Activated CD8-positive, alpha-beta memory T cell treated with anti-CD3 and anti-CD28 coated beads, Interleukin-2, amount 50 U/mL, for 48 hours (primary cell): Measurements from ENCODE around the gene GALNS.

ENCODE experiments used
- DNase-seq: peaks from one replicate; pipeline ENCODE4 v3.0.0-alpha.2; 2020

The GALNS gene

GRCh38 chr16:88874938-88875599 lies 18.3 kb upstream of the GALNS start:
- no peak for DNase-seq

- no peak for DNase-seq
These were observed 16.0 kb upstream of the GALNS start for GRCh38 chr16:88872650-88873331.

- no peak for DNase-seq
These were observed 15.1 kb upstream of the GALNS start for GRCh38 chr16:88871730-88872416.

GRCh38 chr16:88871349-88871702 lies 14.6 kb upstream of the GALNS start:
- no peak for DNase-seq

GRCh38 chr16:88870608-88871348 lies 14.0 kb upstream of the GALNS start:
- DNase-seq: no peak

- no peak for DNase-seq
These were observed 12.9 kb upstream of the GALNS start for GRCh38 chr16:88869673-88869980.

- DNase-seq: no peak
These were observed 12.4 kb upstream of the GALNS start for GRCh38 chr16:88868974-88869672.

GRCh38 chr16:88867581-88868246 lies 11.0 kb upstream of the GALNS start:
- DNase-seq: no peak

GRCh38 chr16:88866151-88866920 lies 9.6 kb upstream of the GALNS start, which contains the start of gene PABPN1L:
PABPN1L (minus strand) TSS chr16:88866660; CDS start chr16:88866606, 54 bp downstream.
- no peak for DNase-seq

GRCh38 chr16:88865742-88866141 lies 9.0 kb upstream of the GALNS start:
- DNase-seq: no peak

GRCh38 chr16:88865310-88865709 lies 8.6 kb upstream of the GALNS start:
- no peak for DNase-seq

GRCh38 chr16:88864521-88864920 lies 7.8 kb upstream of the GALNS start:
- no peak for DNase-seq

- no peak for DNase-seq
These were observed 7.4 kb upstream of the GALNS start for GRCh38 chr16:88864099-88864498.

GRCh38 chr16:88863426-88863825 lies 6.7 kb upstream of the GALNS start:
- no peak for DNase-seq

- no peak for DNase-seq
These were observed 6.2 kb upstream of the GALNS start for GRCh38 chr16:88862968-88863367.

GRCh38 chr16:88861359-88861758 lies 4.6 kb upstream of the GALNS start:
- DNase-seq: no peak

GRCh38 chr16:88859381-88860091 lies 2.8 kb upstream of the GALNS start:
- no peak for DNase-seq

- DNase-seq: peak; percentile 82
These were observed 1.1 kb upstream of the GALNS start for GRCh38 chr16:88857728-88858339.

- peak; percentile 64 for DNase-seq
These were observed 472 bp downstream of the GALNS start for GRCh38 chr16:88856122-88856827.

GRCh38 chr16:88855736-88856121 lies 1.0 kb downstream of the GALNS start:
- no peak for DNase-seq
